RWPE1 (cell line): Measurements from ENCODE around the gene UTP25.
A peak's percentile ranks its signal among the peaks of the same experiment; 100 is the strongest.
"Not testable (repeated sequence)": the region's sequence is repeated elsewhere in the genome, so short reads cannot be mapped to it uniquely, and the experiment has no call there.

Experiments
- CTCF ChIA-PET: fragments of 350-600 bp; sonication (Branson Sonifier 250); formaldehyde crosslinking; extraction: SDS; loops from one replicate; lab custom pipeline; 2021; lab: Yijun Ruan, JAX
- POLR2A ChIA-PET: fragments of 400-600 bp; formaldehyde crosslinking; extraction: SDS; loops from one replicate; lab custom pipeline; 2020; ENCODE audit warnings: antibody characterized with exemption; ENCODE audit not compliant: low non-redundant PET; lab: Yijun Ruan, JAX
- DNase-seq: peaks from one replicate; pipeline ENCODE4 v3.0.0; 2012; ENCODE audit warnings: low spot score
- H3K27ac ChIP-seq: fragments of 450-650 bp; 2 replicates; pipeline ENCODE4 v1.5.1; 2017
- TF ChIP-seq, protein P1 (sequence below): fragments of 450-650 bp; conservative IDR thresholded peaks from 2 replicates; pipeline ENCODE4 v1.5.1; 2017; ENCODE audit warnings: low read depth, mild to moderate bottlenecking

UTP25 gene

GRCh38 chr1:209900734-209901133 is 73.0 kb downstream of the UTP25 start:
- peak; percentile 71 for DNase-seq
- ChIA-PET CTCF (interaction anchor here (1.3 kb wide), 1 partner anchor 41 kb away, joined by 4 read pairs; no protein-coding TSS in a partner anchor), POLR2A (no interaction called here)
- no peak overlapping the region for H3K27ac ChIP-seq
- TF ChIP-seq, protein P1, sequence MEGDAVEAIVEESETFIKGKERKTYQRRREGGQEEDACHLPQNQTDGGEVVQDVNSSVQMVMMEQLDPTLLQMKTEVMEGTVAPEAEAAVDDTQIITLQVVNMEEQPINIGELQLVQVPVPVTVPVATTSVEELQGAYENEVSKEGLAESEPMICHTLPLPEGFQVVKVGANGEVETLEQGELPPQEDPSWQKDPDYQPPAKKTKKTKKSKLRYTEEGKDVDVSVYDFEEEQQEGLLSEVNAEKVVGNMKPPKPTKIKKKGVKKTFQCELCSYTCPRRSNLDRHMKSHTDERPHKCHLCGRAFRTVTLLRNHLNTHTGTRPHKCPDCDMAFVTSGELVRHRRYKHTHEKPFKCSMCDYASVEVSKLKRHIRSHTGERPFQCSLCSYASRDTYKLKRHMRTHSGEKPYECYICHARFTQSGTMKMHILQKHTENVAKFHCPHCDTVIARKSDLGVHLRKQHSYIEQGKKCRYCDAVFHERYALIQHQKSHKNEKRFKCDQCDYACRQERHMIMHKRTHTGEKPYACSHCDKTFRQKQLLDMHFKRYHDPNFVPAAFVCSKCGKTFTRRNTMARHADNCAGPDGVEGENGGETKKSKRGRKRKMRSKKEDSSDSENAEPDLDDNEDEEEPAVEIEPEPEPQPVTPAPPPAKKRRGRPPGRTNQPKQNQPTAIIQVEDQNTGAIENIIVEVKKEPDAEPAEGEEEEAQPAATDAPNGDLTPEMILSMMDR = no peak

DNA sequence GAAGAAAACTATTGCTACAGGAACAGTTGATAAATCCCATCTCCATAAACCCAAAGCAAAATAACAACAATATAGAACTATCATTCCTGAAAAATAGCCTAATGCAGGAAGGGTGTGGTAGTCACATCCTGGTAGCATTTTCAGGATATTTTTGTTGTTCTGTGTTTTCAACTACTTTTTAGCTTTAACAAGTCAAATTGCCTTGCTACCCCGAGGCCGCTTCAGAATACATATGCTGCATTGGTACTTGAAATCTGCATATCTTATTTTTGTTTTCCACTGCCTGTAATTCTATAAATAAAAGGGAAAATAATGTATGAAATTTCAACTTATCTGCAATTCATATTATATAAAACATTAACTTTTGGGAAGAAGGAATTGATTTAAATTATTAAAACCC is 73.4 kb downstream of the UTP25 start:
- DNase-seq = no peak
- POLR2A ChIA-PET = no interaction called here
- TF ChIP-seq, protein P1 = no peak
- CTCF ChIA-PET = no interaction called here
- H3K27ac ChIP-seq = no peak overlapping the region

GRCh38 chr1:209904774-209905173 is 77.0 kb downstream of the UTP25 start:
- H3K27ac ChIP-seq, CTCF ChIA-PET, DNase-seq, POLR2A ChIA-PET: not testable (repeated sequence)
